ENCODE data around the gene MKKS. TPM values are rescaled to one million over a fixed set of nuclear protein-coding genes. Genes with fewer than 3 reads are reported as not detected.

MKKS gene
- total and polyA plus RNA-seq, 10 of the 15 experiments (the other 5 are each of a cell fraction or from before 2014, with no cell fraction given): 4.3 to 17.9 (median 7.7) TPM

- TF ChIP-seq ZNF217 (IDR thresholded peaks at IDR 0.05): no peak
- TF ChIP-seq TAF1 (IDR thresholded peaks at IDR 0.05; ENCODE audit: borderline replicate concordance, low read depth, low read length): no peak
Observed at GRCh38 chr20:10466855-10467254, 32.8 kb upstream of the MKKS start (continued).

- intact Hi-C loops (cut with micrococcal nuclease; ENCODE audit: unreplicated experiment): loop anchor here (5.0 kb wide), 1 partner anchor 86 kb away; no protein-coding TSS in a partner anchor
Observed at GRCh38 chr20:10466325-10466724, 32.3 kb upstream of the MKKS start.

More at GRCh38 chr20:10466325-10466724, 32.3 kb upstream of the MKKS start:
- FAIRE-seq: no peak
- in situ Hi-C loops (cut with MboI): no loop called here
- Histone ChIP-seq H3K27ac (ENCODE audit: control insufficient read depth, insufficient read depth) (no peak overlapping the region), H3K27me3 (replicated peaks in 1 of 2; ENCODE audit: control insufficient read depth in 2 of 2, insufficient read depth in 2 of 2, low read length in 1 of 2) (no peaks in the 10 kb centered on the region), H3K9ac (ENCODE audit: control insufficient read depth, insufficient read depth, low read length) (no peak overlapping the region), H2AFZ (ENCODE audit: control insufficient read depth, low read depth, low read length) (no peak overlapping the region), H3K36me3 (ENCODE audit: control insufficient read depth in 2 of 2, insufficient read depth in 2 of 2, low read length in 1 of 2) (no peaks in the 10 kb centered on the region), H3K4me1 (ENCODE audit: control insufficient read depth, insufficient read depth, low read length) (no peaks in the 10 kb centered on the region), H3K4me2 (ENCODE audit: control insufficient read depth, insufficient read depth) (no peak overlapping the region), H3K9me3 (replicated peaks; ENCODE audit: control insufficient read depth, insufficient read depth, low read length) (no peaks in the 10 kb centered on the region; the same call in 2 of the 3 replicates), H3K4me3 (no peak overlapping the region), H4K20me1 (ENCODE audit: control insufficient read depth, insufficient read depth) (no peaks in the 10 kb centered on the region), H3K79me2 (ENCODE audit: control insufficient read depth, insufficient read depth, low read length) (peaks cover 3% of the 10 kb centered on the region; the same call in 1 of the 2 replicates)
- POLR2A ChIA-PET: interaction anchor here (0.5 kb wide), 1 partner anchor 24 kb away, joined by 3 read pairs; no protein-coding TSS in a partner anchor
- WGBS (ENCODE audit: insufficient coverage, insufficient replicate concordance, low lambda C conversion rate, missing lambda C conversion rate): 93% methylated on average over 4 of the region's 4 CpGs
- CTCF ChIA-PET: interaction anchor here (1.1 to 1.6 kb wide), 2 partner anchors 13 to 150 kb away, joined by 4 read pairs; no protein-coding TSS in a partner anchor
- BruUV-seq (replicated peaks): no TSS peak
- no peak for DNase-seq (ENCODE audit: low read depth, low spot score)
- ATAC-seq: no peak
- RAD21 ChIA-PET (ENCODE audit: unreplicated experiment): no interaction called here
- TF ChIP-seq POU2F2 (IDR thresholded peaks at IDR 0.05; ENCODE audit: borderline replicate concordance, low read depth, low read length): no peak
- TF ChIP-seq SUPT20H (IDR thresholded peaks at IDR 0.05; ENCODE audit: borderline replicate concordance, control insufficient read depth, low read depth, low read length): no peak
- no peak for TF ChIP-seq ATF2 (IDR thresholded peaks at IDR 0.05; ENCODE audit: low read length)
- no peak for TF ChIP-seq LARP7 (IDR thresholded peaks at IDR 0.05)
- SMC1A ChIA-PET (ENCODE audit: uncharacterized antibody, unreplicated experiment): interaction anchor here (0.7 to 3.0 kb wide), 3 partner anchors 9 to 11 kb away, joined by 3 to 16 read pairs (median 5); no protein-coding TSS in a partner anchor

Measured in GM12878 (cell line).